Panc1 (cell line): ENCODE results near the gene ZNRF3.

ENCODE experiments used
- POLR2AphosphoS5 ChIP-seq: IDR thresholded peaks from 2 replicates; pipeline ENCODE4 v1.6.1; 2012; ENCODE audit warnings: mild to moderate bottlenecking, low read depth, low read length, moderate library complexity
- SIN3A ChIP-seq: IDR thresholded peaks from 2 replicates; pipeline ENCODE4 v1.6.1; 2012; ENCODE audit warnings: low read depth, mild to moderate bottlenecking, low read length, moderate library complexity, borderline replicate concordance; ENCODE audit not compliant: insufficient read depth
- TCF7L2 ChIP-seq: IDR thresholded peaks from 2 replicates; pipeline ENCODE4 v1.6.1; 2011; ENCODE audit warnings: mild to moderate bottlenecking, low read depth, low read length, inconsistent platforms
- TF ChIP-seq, protein P1 (sequence below): fragments of 450-650 bp; IDR thresholded peaks from 2 replicates; pipeline ENCODE4 v1.5.1; 2017; ENCODE audit warnings: mild to moderate bottlenecking
- TF ChIP-seq, protein P2 (sequence below), 2 experiments: IDR thresholded peaks; 2 replicates each; pipeline ENCODE4 v1.6.1; 2011 to 2012; ENCODE audit warnings: low read depth in 2 of 2, control low read depth in 1 of 2, low read length in 1 of 2, mild to moderate bottlenecking in 1 of 2, moderate library complexity in 1 of 2; ENCODE audit not compliant: insufficient read depth in 1 of 2

GRCh38 chr22:28900379-28900925, 17.1 kb downstream of the ZNRF3 start:
- TF ChIP-seq, protein P1, sequence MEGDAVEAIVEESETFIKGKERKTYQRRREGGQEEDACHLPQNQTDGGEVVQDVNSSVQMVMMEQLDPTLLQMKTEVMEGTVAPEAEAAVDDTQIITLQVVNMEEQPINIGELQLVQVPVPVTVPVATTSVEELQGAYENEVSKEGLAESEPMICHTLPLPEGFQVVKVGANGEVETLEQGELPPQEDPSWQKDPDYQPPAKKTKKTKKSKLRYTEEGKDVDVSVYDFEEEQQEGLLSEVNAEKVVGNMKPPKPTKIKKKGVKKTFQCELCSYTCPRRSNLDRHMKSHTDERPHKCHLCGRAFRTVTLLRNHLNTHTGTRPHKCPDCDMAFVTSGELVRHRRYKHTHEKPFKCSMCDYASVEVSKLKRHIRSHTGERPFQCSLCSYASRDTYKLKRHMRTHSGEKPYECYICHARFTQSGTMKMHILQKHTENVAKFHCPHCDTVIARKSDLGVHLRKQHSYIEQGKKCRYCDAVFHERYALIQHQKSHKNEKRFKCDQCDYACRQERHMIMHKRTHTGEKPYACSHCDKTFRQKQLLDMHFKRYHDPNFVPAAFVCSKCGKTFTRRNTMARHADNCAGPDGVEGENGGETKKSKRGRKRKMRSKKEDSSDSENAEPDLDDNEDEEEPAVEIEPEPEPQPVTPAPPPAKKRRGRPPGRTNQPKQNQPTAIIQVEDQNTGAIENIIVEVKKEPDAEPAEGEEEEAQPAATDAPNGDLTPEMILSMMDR, result no peak
- TF ChIP-seq, protein P2, sequence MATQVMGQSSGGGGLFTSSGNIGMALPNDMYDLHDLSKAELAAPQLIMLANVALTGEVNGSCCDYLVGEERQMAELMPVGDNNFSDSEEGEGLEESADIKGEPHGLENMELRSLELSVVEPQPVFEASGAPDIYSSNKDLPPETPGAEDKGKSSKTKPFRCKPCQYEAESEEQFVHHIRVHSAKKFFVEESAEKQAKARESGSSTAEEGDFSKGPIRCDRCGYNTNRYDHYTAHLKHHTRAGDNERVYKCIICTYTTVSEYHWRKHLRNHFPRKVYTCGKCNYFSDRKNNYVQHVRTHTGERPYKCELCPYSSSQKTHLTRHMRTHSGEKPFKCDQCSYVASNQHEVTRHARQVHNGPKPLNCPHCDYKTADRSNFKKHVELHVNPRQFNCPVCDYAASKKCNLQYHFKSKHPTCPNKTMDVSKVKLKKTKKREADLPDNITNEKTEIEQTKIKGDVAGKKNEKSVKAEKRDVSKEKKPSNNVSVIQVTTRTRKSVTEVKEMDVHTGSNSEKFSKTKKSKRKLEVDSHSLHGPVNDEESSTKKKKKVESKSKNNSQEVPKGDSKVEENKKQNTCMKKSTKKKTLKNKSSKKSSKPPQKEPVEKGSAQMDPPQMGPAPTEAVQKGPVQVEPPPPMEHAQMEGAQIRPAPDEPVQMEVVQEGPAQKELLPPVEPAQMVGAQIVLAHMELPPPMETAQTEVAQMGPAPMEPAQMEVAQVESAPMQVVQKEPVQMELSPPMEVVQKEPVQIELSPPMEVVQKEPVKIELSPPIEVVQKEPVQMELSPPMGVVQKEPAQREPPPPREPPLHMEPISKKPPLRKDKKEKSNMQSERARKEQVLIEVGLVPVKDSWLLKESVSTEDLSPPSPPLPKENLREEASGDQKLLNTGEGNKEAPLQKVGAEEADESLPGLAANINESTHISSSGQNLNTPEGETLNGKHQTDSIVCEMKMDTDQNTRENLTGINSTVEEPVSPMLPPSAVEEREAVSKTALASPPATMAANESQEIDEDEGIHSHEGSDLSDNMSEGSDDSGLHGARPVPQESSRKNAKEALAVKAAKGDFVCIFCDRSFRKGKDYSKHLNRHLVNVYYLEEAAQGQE (IDR thresholded peaks at IDR 0.05; ENCODE audit: insufficient read depth in 1 of 2, low read depth in 2 of 2, low read length in 1 of 2), result no peak
- TF ChIP-seq POLR2AphosphoS5, result no peak
- TF ChIP-seq TCF7L2, result no peak
- TF ChIP-seq SIN3A, result no peak
